Middle frontal gyrus (tissue), 1 donor: Measurements from ENCODE around the gene DNER.
"Not testable (repeated sequence)": the region's sequence is repeated elsewhere in the genome, so short reads cannot be mapped to it uniquely, and the experiment has no call there.

Source experiments
- DNase-seq: peaks from one replicate; pipeline ENCODE4 v3.0.0-alpha.2; 2015; ENCODE audit warnings: low spot score; ENCODE audit errors: extremely low spot score

The DNER gene

DNA sequence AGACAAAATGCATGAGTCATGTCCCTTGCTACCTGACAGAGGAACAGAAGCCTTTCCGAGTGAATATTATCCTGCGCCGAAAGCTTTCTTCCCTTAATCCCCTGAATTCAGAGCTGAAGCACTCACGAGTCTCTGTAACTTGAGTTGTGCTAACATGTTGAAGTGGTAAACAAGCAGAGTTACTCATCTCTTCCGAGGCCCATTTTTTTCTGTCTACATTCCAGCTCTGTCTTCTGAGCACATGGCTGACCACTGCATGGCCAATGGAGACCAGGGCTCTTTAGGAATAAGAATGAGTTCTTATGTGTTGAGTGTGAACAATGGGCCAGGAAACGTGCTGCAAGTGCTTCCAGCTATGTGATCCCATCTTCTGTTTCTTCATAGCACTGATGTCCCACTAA lies 370.2 kb downstream of the DNER start:
- no peak for DNase-seq

DNA sequence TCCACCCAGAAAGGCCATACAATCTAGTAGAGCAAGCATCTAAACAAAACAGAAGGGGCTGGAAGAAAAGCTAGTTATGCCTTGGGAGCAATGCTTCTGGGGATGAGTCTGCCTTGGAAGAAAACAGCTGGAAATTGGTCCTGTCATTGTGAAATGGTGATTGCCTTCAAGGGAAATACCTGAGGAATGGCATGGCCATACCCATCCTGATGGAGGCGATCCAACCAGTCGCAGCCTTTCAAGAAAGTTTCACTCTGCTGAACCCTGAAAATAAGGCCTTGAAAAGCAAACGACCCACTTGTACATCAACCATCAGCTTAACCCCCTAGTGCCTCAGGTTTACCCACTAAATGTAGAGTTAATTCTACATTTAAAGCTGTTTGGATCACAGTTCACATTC lies 370.7 kb downstream of the DNER start:
- DNase-seq = no peak

DNA sequence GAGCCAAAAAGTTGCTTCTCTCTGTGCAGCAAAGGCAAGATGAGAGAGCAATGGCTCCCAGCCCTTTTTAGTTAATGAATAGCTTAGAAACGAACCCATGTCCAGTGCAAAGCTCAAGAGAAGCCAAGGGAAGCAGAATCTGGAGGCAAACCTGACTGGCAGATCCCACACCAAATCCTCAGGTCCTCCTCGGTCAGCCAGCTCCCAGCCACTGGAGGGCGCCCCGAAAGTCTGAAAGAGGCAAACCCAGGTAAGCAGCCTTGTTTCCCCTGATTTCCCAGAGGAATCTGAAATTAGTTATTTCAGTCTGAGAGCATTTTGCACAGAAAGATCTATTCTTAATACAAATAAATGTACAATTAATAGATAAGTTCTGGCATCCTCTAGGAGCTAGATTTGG lies 372.0 kb downstream of the DNER start:
- DNase-seq = no peak

DNA sequence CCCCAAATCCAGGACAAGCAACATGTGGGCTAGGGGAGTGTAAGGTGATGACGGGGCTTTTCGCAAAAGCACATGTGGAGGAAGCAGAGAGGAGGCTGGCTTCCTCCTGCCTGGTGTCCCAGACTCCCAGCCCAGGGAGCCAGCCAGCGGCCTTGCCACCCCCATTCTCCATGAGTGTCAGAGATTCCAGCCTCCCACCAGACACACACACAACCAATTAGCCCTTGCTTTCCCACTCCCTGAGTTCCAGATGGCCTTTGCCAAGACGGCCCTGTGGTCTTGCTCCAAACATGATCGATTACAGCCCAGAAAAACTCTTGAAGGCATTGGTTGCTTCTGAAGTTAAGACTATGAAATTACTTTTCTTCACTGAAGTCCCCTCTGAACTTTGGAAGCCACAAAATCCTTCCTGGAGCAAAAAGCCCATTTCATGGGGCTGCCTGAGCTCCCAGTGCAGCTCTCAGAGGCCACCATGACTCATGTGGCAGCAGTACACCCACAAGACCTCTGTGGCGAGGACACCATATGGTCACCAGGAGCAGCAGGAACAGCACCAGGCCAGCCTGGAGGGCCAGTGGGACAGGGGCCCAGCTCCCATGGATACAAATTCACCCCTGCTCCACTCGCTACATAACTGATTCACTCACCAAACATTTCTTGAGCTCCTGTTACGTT lies 374.1 kb downstream of the DNER start:
- no peak for DNase-seq

DNA sequence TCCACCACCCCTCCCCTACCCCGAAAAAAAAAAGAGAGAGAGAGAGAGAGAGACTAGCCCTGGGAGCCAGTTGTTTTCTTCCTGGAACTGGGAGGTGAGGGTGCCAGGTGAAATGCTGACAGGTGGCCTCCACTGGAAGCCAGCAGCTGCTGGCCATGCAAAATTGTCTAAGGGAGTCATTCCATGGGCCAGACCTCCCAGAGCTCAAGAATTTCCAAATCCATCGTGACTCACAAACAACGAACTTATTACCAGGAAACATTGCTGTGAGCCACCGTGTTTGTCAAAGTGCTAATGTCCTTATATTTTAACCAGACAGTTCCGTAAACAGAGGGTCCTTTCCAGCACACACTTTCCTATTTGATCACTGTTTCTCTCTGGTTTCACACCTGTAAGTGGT lies 374.7 kb downstream of the DNER start:
- DNase-seq = no peak

DNA sequence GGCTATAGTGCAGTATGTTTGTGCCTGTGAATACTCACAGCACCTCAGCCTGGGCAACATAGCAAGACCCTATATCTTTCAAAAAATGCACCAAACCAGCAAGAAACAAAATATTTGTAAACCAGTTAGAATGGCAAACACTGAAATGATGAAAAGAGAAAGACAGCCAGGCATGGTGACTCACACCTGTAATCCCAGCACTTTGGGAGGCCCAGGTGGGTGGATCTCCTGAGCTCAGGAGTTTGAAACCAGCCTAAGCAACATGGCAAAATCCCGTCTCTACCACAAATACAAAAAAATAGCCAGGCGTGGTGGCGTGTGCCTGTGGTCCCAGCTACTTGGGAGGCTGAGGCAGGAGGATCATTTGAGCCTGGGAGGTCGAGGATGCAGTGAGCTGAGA lies 375.2 kb downstream of the DNER start:
- not testable (repeated sequence) for DNase-seq

DNA sequence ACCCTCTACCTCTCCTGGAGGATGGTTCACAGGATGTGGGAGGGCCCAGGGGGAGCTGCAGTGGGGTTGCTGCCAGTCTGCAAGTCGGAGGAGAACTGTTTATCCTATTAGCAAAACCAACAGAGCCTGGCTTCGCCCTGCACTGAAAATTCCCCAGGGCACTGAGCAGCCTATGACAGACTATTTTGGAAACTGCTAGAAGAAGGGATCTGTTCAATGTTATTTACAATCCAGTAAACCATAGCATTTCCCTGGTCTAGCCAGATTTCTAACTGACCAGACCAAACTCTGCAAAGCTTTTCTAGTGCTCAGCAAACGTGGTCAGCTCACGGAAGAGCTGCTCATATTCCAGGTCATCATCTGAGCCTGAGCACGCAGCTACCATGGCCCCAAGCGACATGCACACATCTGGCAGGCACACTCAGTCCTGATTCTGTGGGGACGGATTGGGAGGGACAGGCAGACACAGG lies 378.4 kb downstream of the DNER start:
- DNase-seq = no peak

DNA sequence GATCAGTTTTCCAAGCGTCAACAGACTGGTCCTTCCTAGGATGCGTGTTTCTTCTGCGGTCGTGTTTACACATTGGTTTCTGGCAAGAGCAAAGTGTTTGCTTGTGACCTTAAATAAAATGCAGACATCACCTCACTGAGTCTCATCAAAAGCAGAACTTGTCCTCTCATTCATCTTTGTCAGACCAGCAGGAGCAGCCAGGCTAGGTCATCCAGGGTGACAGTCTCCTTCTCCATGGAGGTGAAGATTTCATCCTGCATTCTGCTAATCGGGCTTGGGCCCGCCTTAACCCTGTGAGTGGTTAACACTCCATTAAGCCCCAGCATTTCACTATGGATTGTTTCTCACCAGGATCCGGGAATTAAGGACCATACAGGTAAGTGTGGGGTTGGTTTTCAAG lies 379.0 kb downstream of the DNER start:
- no peak for DNase-seq

DNA sequence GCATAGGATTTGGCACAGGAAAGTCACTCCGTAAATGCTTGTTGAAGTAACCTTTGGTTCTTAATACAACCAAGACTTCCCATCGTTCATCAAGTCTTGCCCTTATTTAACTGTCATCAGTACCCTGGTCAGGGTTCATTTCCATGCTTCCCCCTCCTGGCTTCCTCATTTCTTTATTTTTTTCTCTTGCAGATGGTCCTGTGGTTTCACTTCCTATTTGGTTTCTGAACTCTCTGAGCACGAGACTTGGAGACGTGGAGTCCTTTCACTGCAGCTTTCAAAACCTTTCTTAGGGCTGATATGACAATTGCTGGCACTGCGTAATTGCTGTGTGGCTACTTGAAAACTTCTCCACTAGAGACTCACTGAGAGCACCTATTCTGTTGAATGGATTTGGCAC lies 383.4 kb downstream of the DNER start:
- DNase-seq = no peak

DNA sequence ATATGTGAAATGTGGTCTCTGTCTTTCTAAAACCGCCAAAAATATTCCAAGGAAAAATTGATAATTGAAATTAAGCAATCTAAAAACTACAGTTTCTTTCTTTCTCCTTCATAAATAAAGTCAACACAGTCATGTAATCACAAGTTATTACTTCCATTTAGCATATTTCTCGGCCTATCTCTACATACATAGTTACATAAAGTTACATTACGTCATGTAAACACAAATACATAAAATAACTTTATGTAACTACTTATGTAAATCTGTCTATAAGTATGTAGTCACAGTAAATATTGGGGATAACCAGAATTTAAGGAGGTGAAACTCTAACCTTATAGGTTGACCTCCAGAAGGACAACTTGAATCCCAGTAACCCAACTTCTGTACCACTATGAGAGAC lies 394.8 kb downstream of the DNER start:
- DNase-seq = no peak

DNA sequence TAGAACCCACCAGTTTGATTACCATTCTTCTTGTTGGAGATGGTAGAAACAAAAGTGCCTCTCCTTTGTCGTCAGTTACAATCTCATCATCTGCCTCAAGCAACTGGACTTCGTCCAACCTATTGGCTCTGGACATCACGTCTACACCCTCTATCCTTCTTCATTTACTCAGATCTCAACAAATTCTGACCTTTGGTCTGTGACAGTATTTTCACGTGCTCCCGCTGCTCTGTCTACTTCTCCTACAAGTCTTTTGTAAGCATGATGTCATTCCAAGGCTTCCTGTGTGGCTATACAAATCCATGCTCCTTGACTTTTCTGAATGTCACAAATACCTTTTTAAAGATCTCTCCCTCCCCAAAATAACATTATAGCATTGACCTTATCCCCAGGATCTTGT lies 400.2 kb downstream of the DNER start:
- no peak for DNase-seq

DNA sequence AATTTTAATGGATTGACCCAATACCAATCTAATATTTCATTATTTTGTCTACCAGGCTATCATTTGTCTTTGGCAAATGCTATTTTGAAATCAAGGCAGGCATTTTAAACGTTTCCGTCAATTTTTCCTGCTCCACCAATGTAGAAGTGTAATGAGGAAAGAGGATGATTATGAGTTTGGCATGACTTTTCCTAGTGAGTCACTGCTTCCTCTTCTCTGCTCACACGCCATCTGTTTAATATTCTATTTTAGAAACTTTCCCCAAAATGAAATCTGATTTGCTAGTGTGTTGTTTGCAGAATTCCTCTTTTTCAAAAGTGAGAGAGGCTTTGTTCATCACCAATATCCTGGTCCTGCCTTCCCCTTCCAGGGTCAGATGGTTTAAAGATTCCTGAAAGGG lies 400.8 kb downstream of the DNER start:
- peak; percentile 25 for DNase-seq
